HG02970 (cell line): ENCODE data around the gene GRIA4.
"Not testable (repeated sequence)": the region's sequence is repeated elsewhere in the genome, so short reads cannot be mapped to it uniquely, and the experiment has no call there.

Source experiments
- ATAC-seq: cut with Tn5 transposase; IDR thresholded peaks from one replicate; pipeline ENCODE4 v1.9.1; 2021; ENCODE audit warnings: mild to moderate bottlenecking, moderate library complexity, moderate number of reproducible peaks; ENCODE audit not compliant: unreplicated experiment, low FRiP score

GRIA4 gene

GRCh38 chr11:105840391-105840790 is 230.5 kb downstream of the GRIA4 start:
- ATAC-seq: no peak

DNA sequence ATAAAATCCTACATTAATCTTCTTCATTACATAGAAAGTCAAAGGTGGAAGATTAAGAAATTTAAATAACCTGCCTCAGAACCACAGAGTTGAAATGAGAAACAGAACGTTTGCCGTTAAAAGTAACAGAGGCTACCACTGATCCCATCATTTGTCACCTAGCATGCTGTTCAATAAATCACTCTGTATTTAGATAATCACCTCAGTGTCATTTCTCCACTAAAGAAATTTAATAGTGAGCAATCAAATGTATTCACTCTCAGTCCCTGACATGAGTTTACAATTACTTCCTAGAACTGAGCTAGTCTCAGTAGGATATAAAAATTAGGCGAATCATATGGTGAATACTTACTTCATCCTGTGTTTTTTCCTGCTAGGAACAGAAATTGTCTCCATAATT is 242.5 kb downstream of the GRIA4 start:
- no peak for ATAC-seq

- ATAC-seq: no peak
Observed at GRCh38 chr11:105854269-105854668, 244.4 kb downstream of the GRIA4 start.

DNA sequence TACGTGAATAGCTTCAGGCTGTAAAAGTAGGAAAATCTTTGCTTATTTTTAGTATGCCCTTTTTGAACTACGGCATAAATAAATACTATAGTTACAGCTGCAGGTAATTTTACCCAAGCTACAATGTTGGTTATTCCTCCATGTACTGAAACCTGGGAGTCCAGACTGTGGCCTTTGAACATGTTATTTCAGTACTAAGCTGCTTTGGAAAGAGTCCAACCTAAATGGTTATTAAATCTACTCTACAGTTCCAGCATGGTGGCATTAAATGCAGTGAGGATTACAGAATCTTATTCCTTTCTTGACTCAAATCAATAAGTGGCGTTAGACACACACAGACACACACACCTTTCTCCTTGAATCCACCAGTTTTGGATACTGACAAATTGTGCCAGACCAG is 247.1 kb downstream of the GRIA4 start:
- no peak for ATAC-seq

DNA sequence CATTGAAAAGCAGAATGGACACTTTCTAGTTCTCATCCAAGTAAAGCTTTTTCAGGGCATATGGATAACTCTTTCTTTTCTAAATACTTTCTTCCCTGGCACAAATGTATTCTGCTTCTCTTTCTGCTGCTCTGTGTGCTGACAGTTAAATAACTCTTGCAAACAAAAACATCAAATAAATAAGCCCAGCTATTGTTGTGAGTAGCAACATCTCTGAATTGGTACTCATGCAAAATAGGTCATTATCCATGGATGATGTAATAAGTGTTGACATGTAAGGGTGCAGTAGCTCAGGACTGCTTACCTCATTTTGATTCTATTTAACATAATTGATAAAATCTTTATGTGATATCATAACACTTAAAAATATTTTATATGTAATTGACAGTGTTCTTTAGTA is 247.9 kb downstream of the GRIA4 start:
- no peak for ATAC-seq

DNA sequence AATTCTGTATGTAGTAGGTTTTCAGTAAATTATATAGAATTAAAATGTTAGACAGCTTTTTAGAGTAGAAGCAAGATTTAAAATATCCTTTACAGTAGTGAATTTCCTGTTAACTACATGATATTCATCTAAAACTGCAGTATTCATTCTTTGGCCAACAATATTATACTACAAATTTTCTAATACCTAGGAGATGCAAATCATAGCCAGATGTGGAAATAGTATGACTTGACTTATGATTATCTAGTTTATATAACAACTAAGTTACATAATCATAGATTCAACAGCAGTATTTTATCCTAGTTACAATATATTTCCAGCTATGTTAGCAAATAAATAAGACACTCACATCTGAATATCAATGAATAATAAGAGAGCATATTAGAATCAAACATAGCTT is 249.0 kb downstream of the GRIA4 start:
- ATAC-seq: no peak

GRCh38 chr11:105860105-105860504 is 250.2 kb downstream of the GRIA4 start:
- no peak for ATAC-seq

DNA sequence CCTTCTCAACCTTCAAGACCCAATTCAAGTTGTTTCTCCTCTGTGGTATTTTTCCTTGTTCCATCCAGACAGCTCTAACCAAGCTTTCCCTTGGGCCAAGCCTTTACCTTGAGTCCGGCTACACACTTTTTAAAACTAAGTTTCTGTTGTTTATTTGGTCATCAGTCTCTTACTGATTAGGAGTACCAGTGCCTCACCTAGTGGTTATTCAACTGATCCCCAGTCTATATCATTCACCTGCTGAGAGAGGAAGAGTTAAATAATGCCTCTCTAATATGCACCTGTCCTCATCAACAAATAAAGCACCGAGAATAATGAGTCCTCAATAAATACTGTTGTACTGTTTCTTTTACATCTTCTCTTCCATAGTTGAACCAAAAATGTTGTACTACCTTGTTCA is 251.4 kb downstream of the GRIA4 start:
- no peak for ATAC-seq

GRCh38 chr11:105862736-105863367 is 253.0 kb downstream of the GRIA4 start:
- ATAC-seq: no peak

DNA sequence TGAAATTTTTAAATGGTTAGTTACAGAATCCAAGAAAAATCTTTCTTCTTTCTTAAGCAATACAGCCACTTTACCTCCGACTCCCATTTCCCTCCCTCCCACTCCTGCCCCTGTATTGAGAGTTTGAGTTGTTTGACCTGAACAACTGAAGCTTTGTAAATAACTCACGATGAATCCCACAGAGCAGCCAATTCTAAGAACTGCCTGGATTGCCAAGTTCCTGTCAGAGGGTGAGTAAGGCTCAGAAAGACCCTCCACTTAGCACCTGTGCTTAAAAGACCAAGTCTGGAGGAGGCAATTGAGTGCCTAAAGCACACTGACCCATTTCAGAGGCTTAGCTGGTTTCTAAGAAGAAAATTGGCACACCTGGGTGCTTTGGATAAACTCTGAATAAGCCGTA is 253.7 kb downstream of the GRIA4 start:
- ATAC-seq: no peak

DNA sequence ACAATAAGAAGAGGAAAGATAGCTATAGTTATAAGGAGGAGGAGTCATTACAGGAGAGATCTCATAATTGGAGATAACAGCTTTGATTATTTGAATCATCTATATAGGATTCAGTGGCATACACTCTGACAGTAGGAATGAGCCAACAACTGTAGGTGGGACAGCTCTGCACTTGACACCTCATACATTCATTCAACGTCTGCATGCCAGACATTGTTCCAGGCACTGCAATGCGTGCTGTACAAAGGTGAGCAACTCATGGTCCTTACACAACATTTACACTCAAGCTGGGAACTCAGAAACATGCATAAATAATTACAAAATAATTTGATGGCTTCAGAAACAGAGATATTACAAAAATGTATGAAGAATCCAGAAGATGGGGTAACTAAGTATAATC is 257.9 kb downstream of the GRIA4 start:
- no peak for ATAC-seq

DNA sequence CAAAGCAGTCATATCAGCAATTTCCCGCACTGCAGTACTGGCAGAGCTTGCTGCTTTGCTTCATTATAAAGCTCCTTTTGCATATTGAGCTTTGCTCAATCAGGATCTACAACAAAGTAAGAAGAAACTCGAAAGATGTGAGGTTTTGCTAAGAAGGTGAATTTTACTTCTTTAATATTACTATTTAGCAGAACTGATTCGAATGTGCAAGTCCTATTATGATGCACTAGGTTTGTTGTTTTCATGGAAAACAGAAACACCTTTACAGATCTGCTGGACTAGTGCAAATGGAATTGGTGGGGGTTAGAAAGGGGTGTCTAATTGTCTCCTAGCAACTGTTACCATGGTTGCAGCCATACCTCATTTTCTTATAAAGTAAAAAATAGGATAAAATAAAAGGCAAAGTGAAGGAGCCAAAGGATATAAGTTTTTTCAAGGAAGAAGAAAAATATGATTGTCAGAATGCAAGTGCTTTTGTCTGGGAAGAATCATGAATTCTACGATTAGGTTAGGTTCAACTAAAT is 259.0 kb downstream of the GRIA4 start:
- ATAC-seq: no peak

DNA sequence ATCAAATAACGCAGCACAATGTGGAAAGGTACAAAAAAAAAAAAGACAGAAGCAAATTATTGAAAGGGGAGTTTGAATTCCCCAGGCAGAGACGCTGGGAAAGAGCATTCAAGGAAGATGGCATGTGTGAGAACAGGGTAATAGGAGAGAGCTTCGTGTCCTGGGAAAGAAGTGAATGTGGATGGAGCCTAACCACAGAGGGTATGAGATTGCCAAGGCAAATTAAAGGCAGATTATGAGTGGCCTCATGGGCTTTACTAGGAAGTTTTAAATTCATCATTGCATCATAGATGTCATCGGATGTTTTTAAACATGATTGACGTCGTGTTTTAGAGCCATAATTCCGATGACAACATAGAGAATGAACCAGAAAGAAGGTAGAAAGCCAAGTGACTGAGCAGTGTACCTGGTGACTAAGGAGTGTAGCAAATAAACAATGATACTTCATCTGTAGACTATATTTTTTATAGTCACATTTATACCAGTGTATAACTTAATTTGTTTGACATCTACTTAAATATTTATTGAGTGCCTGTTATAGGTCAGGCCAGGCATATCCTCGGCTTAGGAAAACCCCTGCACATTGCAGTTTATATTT is 260.7 kb downstream of the GRIA4 start:
- ATAC-seq: no peak

- no peak for ATAC-seq
Observed at GRCh38 chr11:105878510-105878909, 268.6 kb downstream of the GRIA4 start.

DNA sequence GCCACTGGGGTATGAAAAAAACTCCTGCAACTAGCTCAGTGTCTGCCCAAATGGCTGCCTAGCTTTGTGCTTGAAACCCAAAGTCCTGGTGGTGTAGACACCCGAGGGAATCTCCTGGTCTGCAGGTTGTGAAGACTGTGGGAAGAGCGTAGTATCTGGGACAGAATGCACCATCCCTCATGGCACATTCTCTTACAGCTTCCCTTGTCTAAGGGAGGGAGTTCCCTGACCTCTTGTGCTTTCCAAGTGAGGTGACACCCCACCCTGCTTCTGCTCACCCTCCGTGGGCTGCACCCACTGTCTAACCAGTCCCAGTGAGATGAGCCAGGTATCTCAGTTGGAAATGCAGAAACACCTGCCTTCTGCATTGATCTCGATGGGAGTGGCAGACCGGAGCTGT is 269.1 kb downstream of the GRIA4 start:
- not testable (repeated sequence) for ATAC-seq

GRCh38 chr11:105881027-105881426 is 271.2 kb downstream of the GRIA4 start:
- ATAC-seq: no peak

GRCh38 chr11:105884436-105884835 is 274.6 kb downstream of the GRIA4 start:
- no peak for ATAC-seq

DNA sequence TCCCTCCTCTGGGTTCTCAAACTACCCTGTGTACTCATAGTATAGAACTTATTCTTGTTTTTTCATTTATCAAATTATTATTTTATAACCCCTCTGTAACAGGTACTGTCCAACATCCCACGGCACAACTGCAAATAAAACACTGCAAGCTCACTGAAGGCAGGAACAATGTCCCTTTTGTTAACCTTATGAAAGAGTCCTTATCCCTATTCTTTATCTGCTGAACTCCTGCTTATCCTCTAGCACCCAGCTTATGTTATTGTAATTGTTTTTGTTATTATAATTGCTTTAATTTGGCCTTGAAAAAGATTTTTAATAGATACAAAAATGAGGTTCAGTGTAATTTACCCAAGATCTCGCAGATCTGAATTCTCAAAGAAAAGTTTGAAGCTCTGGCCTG is 281.8 kb downstream of the GRIA4 start:
- no peak for ATAC-seq

- no peak for ATAC-seq
Observed at GRCh38 chr11:105897161-105897560, 287.3 kb downstream of the GRIA4 start.

DNA sequence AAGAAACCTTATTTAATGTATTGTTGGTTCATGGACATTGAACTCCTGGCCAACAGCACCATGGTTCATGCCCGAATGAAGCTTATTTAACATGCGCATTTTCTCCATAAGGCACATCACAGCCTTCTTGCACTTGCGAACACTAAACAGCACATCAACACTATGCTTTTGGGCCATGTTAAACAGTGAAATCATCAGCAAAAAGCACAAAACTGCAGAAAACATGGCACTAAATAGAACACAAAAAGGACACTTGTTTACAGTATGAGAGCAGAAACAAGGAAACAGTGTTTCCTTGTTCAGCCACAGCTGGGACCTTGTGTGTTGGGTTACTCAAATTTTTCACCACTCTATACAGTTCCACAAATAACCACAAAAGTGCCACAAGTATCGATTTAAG is 289.9 kb downstream of the GRIA4 start:
- no peak for ATAC-seq

DNA sequence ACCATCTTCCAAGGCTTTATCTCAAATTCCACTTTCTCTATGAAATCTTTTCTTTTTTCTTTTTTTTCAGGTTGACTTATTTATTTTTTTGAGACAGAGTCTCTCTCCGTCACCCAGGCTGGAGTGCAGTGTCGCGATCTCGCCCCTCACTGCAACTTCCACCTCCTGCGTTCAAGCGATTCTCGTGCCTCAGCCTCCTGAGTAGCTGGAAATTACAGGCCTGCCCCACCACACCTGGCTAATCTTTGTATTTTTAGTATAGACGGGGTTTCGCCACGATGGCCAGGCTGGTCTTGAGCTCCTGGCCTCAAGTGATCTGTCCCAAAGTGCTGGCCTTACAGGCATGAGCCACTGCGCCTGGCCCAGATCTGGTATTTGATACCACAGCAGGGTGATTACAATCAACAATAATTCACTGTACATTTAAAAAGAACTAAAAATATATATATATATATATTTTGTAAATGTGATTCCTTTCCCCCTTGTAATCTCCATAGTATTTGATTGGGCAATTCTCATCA is 290.7 kb downstream of the GRIA4 start:
- no peak for ATAC-seq

GRCh38 chr11:105903113-105903512 is 293.2 kb downstream of the GRIA4 start:
- no peak for ATAC-seq
